GM12878 (cell line): ENCODE data around the gene FAM78A. TPM values are rescaled to one million over a fixed set of nuclear protein-coding genes. Genes with fewer than 3 reads are reported as not detected.

Experiments
- ATAC-seq: fragments of 200-7000 bp; cut with Tn5 transposase; 3 replicates; pipeline ENCODE4 v1.9.1; 2020; ENCODE audit warnings: mild to moderate bottlenecking, moderate library complexity
- BruUV-seq: library from RNA; stranded (reverse); fragments of 400-500 nt; replicated peaks from 2 replicates; lab custom pipeline; 2021; lab: Mats Ljungman, UMichigan
- CTCF ChIA-PET: fragments of 300-600 bp; sonication (Branson Sonifier 250); formaldehyde crosslinking; extraction: SDS; loops from one replicate; lab custom pipeline; 2021; ENCODE audit warnings: inconsistent platforms; lab: Yijun Ruan, JAX
- POLR2A ChIA-PET: fragments of 350-600 bp; formaldehyde crosslinking; extraction: SDS; loops from one replicate; lab custom pipeline; 2021; ENCODE audit warnings: inconsistent platforms; lab: Charles Lee
- RAD21 ChIA-PET: fragments of 300-600 bp; sonication (Branson Sonifier 250); formaldehyde crosslinking; loops from one replicate; lab custom pipeline; 2023; ENCODE audit warnings: antibody characterized with exemption; ENCODE audit not compliant: unreplicated experiment; lab: Charles Lee
- SMC1A ChIA-PET: fragments of 300-600 bp; sonication (Branson Sonifier 250); formaldehyde crosslinking; loops from one replicate; lab custom pipeline; 2023; ENCODE audit not compliant: unreplicated experiment, uncharacterized antibody; lab: Charles Lee
- DNase-seq: peaks from one replicate; pipeline ENCODE4 v3.0.0-alpha.2; 2011; ENCODE audit warnings: low read depth, low spot score
- FAIRE-seq: peaks from 3 replicates; lab custom pipeline; 2011; peaks lifted over from hg19 to GRCh38; lab: Jason Lieb, UNC
- H2AFZ ChIP-seq: 2 replicates; pipeline ENCODE4 v1.6.0; 2011; ENCODE audit warnings: low read depth, low read length, control low read depth; ENCODE audit not compliant: control insufficient read depth
- H3K27ac ChIP-seq: 2 replicates; pipeline ENCODE4 v1.5.1; 2011; ENCODE audit warnings: control low read depth; ENCODE audit not compliant: control insufficient read depth, insufficient read depth
- H3K27me3 ChIP-seq, 2 experiments: replicated peaks in 1 of 2; 2 replicates each; pipeline versions ENCODE4 v1.6.0 to v1.6.1; 2011; ENCODE audit warnings: low read length in 1 of 2; ENCODE audit not compliant: control insufficient read depth in 2 of 2, insufficient read depth in 2 of 2
- H3K36me3 ChIP-seq, 2 experiments: 2 replicates each; pipeline ENCODE4 v1.5.1; 2011; ENCODE audit warnings: low read length in 1 of 2; ENCODE audit not compliant: control insufficient read depth in 2 of 2, insufficient read depth in 2 of 2
- H3K4me1 ChIP-seq: 2 replicates; pipeline ENCODE4 v1.6.1; 2011; ENCODE audit warnings: mild to moderate bottlenecking, low read length, moderate library complexity, mixed read lengths; ENCODE audit not compliant: control insufficient read depth, insufficient read depth
- H3K4me2 ChIP-seq: 2 replicates; pipeline ENCODE4 v1.6.0; 2011; ENCODE audit warnings: control low read depth; ENCODE audit not compliant: control insufficient read depth, insufficient read depth
- H3K4me3 ChIP-seq: fragments of 200-600 bp; sonication (generic); 2 replicates; pipeline ENCODE4 v1.5.1; 2016
- H3K79me2 ChIP-seq: 2 replicates; pipeline ENCODE4 v1.6.0; 2011; ENCODE audit warnings: low read length; ENCODE audit not compliant: control insufficient read depth, insufficient read depth
- H3K9ac ChIP-seq: 2 replicates; pipeline ENCODE4 v1.8.0; 2011; ENCODE audit warnings: low read length, control low read depth, mixed read lengths; ENCODE audit not compliant: control insufficient read depth, insufficient read depth
- H3K9me3 ChIP-seq: replicated peaks from 3 replicates; pipeline ENCODE4 v1.5.1; 2011; ENCODE audit warnings: mild to moderate bottlenecking, low read length; ENCODE audit not compliant: control insufficient read depth, insufficient read depth
- H4K20me1 ChIP-seq: 2 replicates; pipeline ENCODE4 v1.6.0; 2011; ENCODE audit not compliant: control insufficient read depth, insufficient read depth
- CBFB ChIP-seq: IDR thresholded peaks from 2 replicates; pipeline ENCODE4 v1.6.1; 2016; ENCODE audit warnings: antibody characterized with exemption, low read depth
- CBX5 ChIP-seq: sonication (generic); IDR thresholded peaks from 2 replicates; pipeline ENCODE4 v1.6.1; 2016; ENCODE audit warnings: low read depth, moderate library complexity, mild to moderate bottlenecking, inconsistent platforms
- KAT2A ChIP-seq: conservative IDR thresholded peaks from 2 replicates; pipeline ENCODE4 v1.6.1; 2011; ENCODE audit warnings: low read depth, low read length; ENCODE audit not compliant: control insufficient read depth
- KLF5 ChIP-seq: fragments of 450-650 bp; IDR thresholded peaks from 2 replicates; pipeline ENCODE4 v1.6.1; 2014; ENCODE audit warnings: mild to moderate bottlenecking; ENCODE audit not compliant: partially characterized antibody
- NBN ChIP-seq: fragments of 450-650 bp; IDR thresholded peaks from 2 replicates; pipeline ENCODE4 v1.6.1; 2016
- RB1 ChIP-seq: fragments of 450-650 bp; formaldehyde crosslinking; IDR thresholded peaks from 2 replicates; pipeline ENCODE4 v1.6.1; 2017; ENCODE audit warnings: mild to moderate bottlenecking, borderline replicate concordance
- RFX5 ChIP-seq: IDR thresholded peaks from 2 replicates; pipeline ENCODE4 v1.6.1; 2011; ENCODE audit warnings: low read depth, low read length, improper control_type of control experiment
- SIX5 ChIP-seq: IDR thresholded peaks from 2 replicates; pipeline ENCODE4 v1.6.1; 2011; ENCODE audit warnings: mild to moderate bottlenecking, low read depth, low read length, moderate library complexity; ENCODE audit not compliant: severe bottlenecking
- TAF1 ChIP-seq: IDR thresholded peaks from 2 replicates; pipeline ENCODE4 v1.6.1; 2011; ENCODE audit warnings: mild to moderate bottlenecking, low read depth, low read length, borderline replicate concordance
- ZZZ3 ChIP-seq: IDR thresholded peaks from 2 replicates; pipeline ENCODE4 v1.6.1; 2011; ENCODE audit warnings: low read depth; ENCODE audit not compliant: control insufficient read depth, insufficient read length
- WGBS: methylation state at CpG from one replicate; pipeline ENCODE4 v1.1.6; 2016; ENCODE audit warnings: low lambda C conversion rate; ENCODE audit not compliant: insufficient replicate concordance, insufficient coverage; ENCODE audit errors: missing lambda C conversion rate; 5-methylcytosine and 5-hydroxymethylcytosine counted together
- in situ Hi-C: fragments of 300-500 bp; cut with MboI; formaldehyde crosslinking; loops from 9 replicates; pipeline ENCODE4 v1.14.3; 2018; ENCODE audit warnings: mixed read lengths
- intact Hi-C: fragments of 100-400 bp; cut with micrococcal nuclease; formaldehyde crosslinking; loops from one replicate; pipeline ENCODE4 v1.14.2; 2022; ENCODE audit not compliant: unreplicated experiment
- polyA plus RNA-seq, 11 experiments: library from polyadenylated mRNA; depleted of rRNA in 4 of 11; unstranded in 6 of 11; stranded (reverse) in 5 of 11; fragments of >200 nt; fragmentation: Nextera tagmentation in 4 of 11; fragmentation: Illumina TruSeq in 1 of 11; extraction: Ambion mirVana in 4 of 11; extraction: Trizol in 1 of 11; gene quantifications; 1 replicate in 1 of 11; 2 replicates in 10 of 11; pipeline versions ENCODE4 v1.2.1 to v1.2.3, GENCODE V29; 2011 to 2016; ENCODE audit warnings: inconsistent platforms in 2 of 11, missing spikeins in 2 of 11, low read depth in 1 of 11
- total RNA-seq, 4 experiments: library from RNA; depleted of rRNA in 3 of 4; stranded (reverse); fragments of >200 nt in 3 of 4; fragmentation: Illumina TruSeq in 1 of 4; extraction: Trizol in 1 of 4; gene quantifications; 2 replicates each; pipeline versions ENCODE4 v1.2.1 to v1.2.3, GENCODE V29; 2013 to 2021
- TF ChIP-seq, protein P1 (sequence below): fragments of 450-650 bp; IDR thresholded peaks from 2 replicates; pipeline ENCODE4 v1.6.1; 2017; ENCODE audit warnings: mild to moderate bottlenecking, moderate library complexity
- TF ChIP-seq, protein P2 (sequence below): IDR thresholded peaks from 2 replicates; pipeline ENCODE4 v1.6.1; 2012; ENCODE audit warnings: improper control_type of control experiment, low read depth, low read length; ENCODE audit not compliant: insufficient replicate concordance

Gene FAM78A
- total and polyA plus RNA-seq, 10 of the 15 experiments (the other 5 are each of a cell fraction or from before 2014, with no cell fraction given) = 0.18 to 32.5 (median 12.2) TPM

DNA sequence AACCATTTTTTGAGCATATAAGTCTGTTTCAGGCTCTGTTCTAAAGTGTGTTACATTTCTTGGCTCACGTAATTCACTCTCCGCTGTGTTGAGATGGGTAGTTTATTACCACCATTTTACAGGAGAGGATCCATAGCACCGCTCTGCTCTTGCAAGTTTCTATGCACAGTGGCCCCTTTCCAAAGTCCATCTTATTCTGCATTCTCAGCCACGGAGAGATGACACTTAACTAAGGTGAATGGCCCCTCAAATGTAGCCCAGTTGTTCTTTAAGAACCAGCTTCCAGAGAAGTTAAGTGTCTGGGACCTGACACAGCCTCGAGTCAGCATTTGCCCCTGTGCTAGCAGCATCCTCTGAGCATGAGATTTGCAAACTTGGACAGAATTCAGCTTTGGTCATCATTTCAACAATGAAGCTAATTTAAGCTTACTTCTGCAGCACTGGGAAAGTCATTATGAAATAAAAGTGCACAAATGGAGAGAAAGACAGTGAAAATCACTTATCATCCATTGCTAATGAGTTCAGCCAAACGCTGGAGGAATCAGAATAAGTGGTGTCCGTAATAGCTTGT lies 61.9 kb downstream of the FAM78A start:
- Histone ChIP-seq H3K4me1 (no peaks in the 10 kb centered on the region), H3K4me2 (no peak overlapping the region), H3K27ac (no peak overlapping the region), H3K9ac (no peak overlapping the region), H2AFZ (no peak overlapping the region), H3K9me3 (peaks cover 3% of the 10 kb centered on the region; the same call in 1 of the 3 replicates), H3K27me3 (no peaks in the 10 kb centered on the region), H4K20me1 (no peaks in the 10 kb centered on the region), H3K4me3 (no peak overlapping the region), H3K79me2 (no peaks in the 10 kb centered on the region), H3K36me3 (peaks cover 3 to 11% of the 10 kb centered on the region in 2 experiments; a peak in 2 of 4 replicates)
- intact Hi-C loops = no loop called here
- FAIRE-seq (no peak), DNase-seq (no peak), ATAC-seq (no peak)
- 81% methylated on average over 7 of the region's 7 CpGs for WGBS
- POLR2A ChIA-PET = no interaction called here
- CTCF ChIA-PET = interaction anchor here (0.6 to 1.6 kb wide), 3 partner anchors 10 to 234 kb away, joined by 3 to 6 read pairs (median 3); no protein-coding TSS in a partner anchor
- RAD21 ChIA-PET = interaction anchor here (1.5 kb wide), 1 partner anchor 122 kb away, joined by 4 read pairs; no protein-coding TSS in a partner anchor
- BruUV-seq = no TSS peak
- SMC1A ChIA-PET = interaction anchor here (1.1 to 2.7 kb wide), 2 partner anchors 9 to 21 kb away, joined by 3 to 12 read pairs; no protein-coding TSS in a partner anchor
- in situ Hi-C loops = no loop called here
- TF ChIP-seq TAF1 (no peak), KLF5 (no peak), CBFB (no peak), KAT2A (no peak), ZZZ3 (no peak), NBN (no peak), RFX5 (no peak), SIX5 (no peak), RB1 (no peak), CBX5 (no peak)
- TF ChIP-seq, protein P1, sequence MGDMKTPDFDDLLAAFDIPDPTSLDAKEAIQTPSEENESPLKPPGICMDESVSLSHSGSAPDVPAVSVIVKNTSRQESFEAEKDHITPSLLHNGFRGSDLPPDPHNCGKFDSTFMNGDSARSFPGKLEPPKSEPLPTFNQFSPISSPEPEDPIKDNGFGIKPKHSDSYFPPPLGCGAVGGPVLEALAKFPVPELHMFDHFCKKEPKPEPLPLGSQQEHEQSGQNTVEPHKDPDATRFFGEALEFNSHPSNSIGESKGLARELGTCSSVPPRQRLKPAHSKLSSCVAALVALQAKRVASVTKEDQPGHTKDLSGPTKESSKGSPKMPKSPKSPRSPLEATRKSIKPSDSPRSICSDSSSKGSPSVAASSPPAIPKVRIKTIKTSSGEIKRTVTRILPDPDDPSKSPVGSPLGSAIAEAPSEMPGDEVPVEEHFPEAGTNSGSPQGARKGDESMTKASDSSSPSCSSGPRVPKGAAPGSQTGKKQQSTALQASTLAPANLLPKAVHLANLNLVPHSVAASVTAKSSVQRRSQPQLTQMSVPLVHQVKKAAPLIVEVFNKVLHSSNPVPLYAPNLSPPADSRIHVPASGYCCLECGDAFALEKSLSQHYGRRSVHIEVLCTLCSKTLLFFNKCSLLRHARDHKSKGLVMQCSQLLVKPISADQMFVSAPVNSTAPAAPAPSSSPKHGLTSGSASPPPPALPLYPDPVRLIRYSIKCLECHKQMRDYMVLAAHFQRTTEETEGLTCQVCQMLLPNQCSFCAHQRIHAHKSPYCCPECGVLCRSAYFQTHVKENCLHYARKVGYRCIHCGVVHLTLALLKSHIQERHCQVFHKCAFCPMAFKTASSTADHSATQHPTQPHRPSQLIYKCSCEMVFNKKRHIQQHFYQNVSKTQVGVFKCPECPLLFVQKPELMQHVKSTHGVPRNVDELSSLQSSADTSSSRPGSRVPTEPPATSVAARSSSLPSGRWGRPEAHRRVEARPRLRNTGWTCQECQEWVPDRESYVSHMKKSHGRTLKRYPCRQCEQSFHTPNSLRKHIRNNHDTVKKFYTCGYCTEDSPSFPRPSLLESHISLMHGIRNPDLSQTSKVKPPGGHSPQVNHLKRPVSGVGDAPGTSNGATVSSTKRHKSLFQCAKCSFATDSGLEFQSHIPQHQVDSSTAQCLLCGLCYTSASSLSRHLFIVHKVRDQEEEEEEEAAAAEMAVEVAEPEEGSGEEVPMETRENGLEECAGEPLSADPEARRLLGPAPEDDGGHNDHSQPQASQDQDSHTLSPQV = no peak
- TF ChIP-seq, protein P2, sequence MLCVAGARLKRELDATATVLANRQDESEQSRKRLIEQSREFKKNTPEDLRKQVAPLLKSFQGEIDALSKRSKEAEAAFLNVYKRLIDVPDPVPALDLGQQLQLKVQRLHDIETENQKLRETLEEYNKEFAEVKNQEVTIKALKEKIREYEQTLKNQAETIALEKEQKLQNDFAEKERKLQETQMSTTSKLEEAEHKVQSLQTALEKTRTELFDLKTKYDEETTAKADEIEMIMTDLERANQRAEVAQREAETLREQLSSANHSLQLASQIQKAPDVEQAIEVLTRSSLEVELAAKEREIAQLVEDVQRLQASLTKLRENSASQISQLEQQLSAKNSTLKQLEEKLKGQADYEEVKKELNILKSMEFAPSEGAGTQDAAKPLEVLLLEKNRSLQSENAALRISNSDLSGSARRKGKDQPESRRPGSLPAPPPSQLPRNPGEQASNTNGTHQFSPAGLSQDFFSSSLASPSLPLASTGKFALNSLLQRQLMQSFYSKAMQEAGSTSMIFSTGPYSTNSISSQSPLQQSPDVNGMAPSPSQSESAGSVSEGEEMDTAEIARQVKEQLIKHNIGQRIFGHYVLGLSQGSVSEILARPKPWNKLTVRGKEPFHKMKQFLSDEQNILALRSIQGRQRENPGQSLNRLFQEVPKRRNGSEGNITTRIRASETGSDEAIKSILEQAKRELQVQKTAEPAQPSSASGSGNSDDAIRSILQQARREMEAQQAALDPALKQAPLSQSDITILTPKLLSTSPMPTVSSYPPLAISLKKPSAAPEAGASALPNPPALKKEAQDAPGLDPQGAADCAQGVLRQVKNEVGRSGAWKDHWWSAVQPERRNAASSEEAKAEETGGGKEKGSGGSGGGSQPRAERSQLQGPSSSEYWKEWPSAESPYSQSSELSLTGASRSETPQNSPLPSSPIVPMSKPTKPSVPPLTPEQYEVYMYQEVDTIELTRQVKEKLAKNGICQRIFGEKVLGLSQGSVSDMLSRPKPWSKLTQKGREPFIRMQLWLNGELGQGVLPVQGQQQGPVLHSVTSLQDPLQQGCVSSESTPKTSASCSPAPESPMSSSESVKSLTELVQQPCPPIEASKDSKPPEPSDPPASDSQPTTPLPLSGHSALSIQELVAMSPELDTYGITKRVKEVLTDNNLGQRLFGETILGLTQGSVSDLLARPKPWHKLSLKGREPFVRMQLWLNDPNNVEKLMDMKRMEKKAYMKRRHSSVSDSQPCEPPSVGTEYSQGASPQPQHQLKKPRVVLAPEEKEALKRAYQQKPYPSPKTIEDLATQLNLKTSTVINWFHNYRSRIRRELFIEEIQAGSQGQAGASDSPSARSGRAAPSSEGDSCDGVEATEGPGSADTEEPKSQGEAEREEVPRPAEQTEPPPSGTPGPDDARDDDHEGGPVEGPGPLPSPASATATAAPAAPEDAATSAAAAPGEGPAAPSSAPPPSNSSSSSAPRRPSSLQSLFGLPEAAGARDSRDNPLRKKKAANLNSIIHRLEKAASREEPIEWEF = no peak
